Measurements from ENCODE around the gene TMEM214.

The TMEM214 gene

GRCh38 chr2:27010139-27010538, 22.6 kb upstream of the TMEM214 start:
- no peak for DNase-seq

GRCh38 chr2:27013738-27014137, 19.0 kb upstream of the TMEM214 start:
- DNase-seq = no peak

- no peak for DNase-seq
These were observed 17.9 kb upstream of the TMEM214 start for GRCh38 chr2:27014771-27015433.

- DNase-seq = peak; percentile 75
These were observed 15.9 kb upstream of the TMEM214 start for GRCh38 chr2:27016801-27017325.

- no peak for DNase-seq
These were observed 14.6 kb upstream of the TMEM214 start for GRCh38 chr2:27018142-27018541.

GRCh38 chr2:27019459-27019858, 13.3 kb upstream of the TMEM214 start:
- no peak for DNase-seq

GRCh38 chr2:27019931-27020855, 12.6 kb upstream of the TMEM214 start:
- no peak for DNase-seq

GRCh38 chr2:27021253-27022049, 11.3 kb upstream of the TMEM214 start:
- DNase-seq = no peak

GRCh38 chr2:27023740-27024139, 9.0 kb upstream of the TMEM214 start:
- DNase-seq = no peak

- DNase-seq = no peak
These were observed 8.6 kb upstream of the TMEM214 start for GRCh38 chr2:27024188-27024587.

GRCh38 chr2:27024812-27025211, 8.0 kb upstream of the TMEM214 start:
- no peak for DNase-seq

GRCh38 chr2:27025281-27025800, 7.4 kb upstream of the TMEM214 start:
- DNase-seq = no peak

GRCh38 chr2:27025861-27026851, 6.6 kb upstream of the TMEM214 start:
- no peak for DNase-seq

GRCh38 chr2:27027211-27027651, 5.5 kb upstream of the TMEM214 start:
- no peak for DNase-seq

GRCh38 chr2:27029051-27029450, 3.7 kb upstream of the TMEM214 start:
- no peak for DNase-seq

GRCh38 chr2:27033253-27033852, 588 bp downstream of the TMEM214 start:
- no peak for DNase-seq

- no peak for DNase-seq
These were observed 5.2 kb downstream of the TMEM214 start for GRCh38 chr2:27038012-27038411.

GRCh38 chr2:27038631-27039339, 6.0 kb downstream of the TMEM214 start:
- DNase-seq = no peak

GRCh38 chr2:27039426-27039825, 6.7 kb downstream of the TMEM214 start:
- no peak for DNase-seq

GRCh38 chr2:27039871-27040270, 7.1 kb downstream of the TMEM214 start:
- no peak for DNase-seq
